T47D (cell line): ENCODE data around the gene TMTC2.

Experiments
- DNase-seq, 2 experiments: peaks; one replicate each; pipeline versions ENCODE4 v3.0.0 to v3.0.0-alpha.2; 2011 to 2012; ENCODE audit warnings: low read depth in 1 of 2, low spot score in 1 of 2
- JUND ChIP-seq: IDR thresholded peaks from 2 replicates; pipeline ENCODE4 v1.6.1; 2012; ENCODE audit warnings: low read depth
- in situ Hi-C: cut with HindIII; loops from 2 replicates; pipeline ENCODE4 v1.10.0; 2016; ENCODE audit warnings: low sequenced_read_pairs, low pct_unique_long_range_greater_than_20kb

TMTC2 gene

DNA sequence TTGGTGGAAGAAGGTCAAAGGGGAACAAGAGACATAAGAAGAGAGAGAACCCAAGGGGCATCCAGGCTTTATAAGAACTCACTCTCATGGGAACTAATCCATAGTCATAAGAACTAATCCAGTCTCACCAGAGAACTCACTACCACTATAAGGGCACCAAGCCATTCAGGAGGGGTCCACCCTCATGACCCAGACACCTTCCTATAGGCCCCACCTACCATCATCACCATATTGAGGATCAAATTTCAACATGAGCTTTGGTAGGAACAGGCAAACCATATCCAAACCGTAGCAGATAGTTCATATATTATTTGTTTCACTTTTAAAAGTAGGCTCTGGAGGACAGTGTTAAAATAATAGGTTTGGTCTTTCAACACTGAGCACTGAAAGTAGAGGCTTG lies 350.1 kb downstream of the TMTC2 start:
- in situ Hi-C loops: no loop called here
- no peak for DNase-seq
- no peak for TF ChIP-seq JUND

DNA sequence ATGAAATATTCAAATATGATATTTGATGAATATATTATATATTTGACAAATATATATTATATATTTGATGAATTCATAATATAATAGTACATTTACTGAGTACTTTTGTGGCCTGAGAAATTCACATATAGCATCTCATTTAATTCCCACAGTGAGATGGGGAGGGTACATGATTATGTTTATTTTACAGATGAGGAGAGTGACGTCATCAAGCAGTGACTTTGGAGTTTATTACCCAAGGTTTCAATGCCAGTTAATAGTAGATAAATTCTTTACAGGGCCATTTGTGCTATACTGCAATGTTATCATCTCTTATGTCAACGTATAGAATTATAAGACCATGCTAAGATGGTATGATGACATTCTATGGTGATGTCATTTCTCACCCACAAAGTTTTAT lies 352.7 kb downstream of the TMTC2 start:
- no peak for TF ChIP-seq JUND
- DNase-seq: no peak
- in situ Hi-C loops: no loop called here

DNA sequence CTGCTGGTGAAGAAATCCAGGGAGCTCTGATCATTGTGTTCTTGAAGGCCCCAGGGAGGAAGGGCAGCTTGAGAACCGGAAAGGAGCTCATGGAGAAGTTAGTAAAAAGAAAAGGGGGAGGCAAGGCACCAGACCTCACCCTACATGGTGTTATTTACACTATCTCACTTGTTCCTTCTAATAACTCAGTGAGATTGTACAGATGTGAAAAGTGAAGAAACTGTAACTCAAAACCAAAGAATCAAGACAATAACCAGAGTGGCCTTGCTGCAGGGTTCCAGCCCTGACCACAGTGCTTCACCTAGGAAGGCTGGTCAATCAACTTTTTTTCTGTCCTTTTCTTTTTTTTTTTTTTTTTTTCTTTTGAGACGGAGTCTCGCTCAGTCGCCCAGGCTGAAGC lies 353.6 kb downstream of the TMTC2 start:
- no peak for DNase-seq
- TF ChIP-seq JUND: no peak
- in situ Hi-C loops: no loop called here

DNA sequence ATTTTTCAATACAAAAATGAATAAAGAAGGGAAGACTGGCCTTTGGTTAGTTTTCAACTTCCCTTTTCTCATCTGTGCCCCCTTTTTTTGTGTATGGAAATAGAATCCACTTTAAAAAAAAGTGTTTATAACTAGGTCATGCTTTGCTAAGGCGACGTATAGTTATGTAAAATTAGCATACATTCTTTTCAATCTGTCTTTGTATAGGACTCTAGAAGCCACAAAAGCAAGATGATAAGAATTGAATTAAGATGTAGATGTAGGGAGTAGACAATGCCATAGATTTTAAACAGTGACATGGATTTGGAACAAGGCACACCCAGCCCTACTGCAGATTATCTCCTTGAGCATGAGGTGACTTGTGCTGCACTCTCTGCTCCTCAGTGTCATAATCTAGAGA lies 354.3 kb downstream of the TMTC2 start:
- DNase-seq: no peak
- no peak for TF ChIP-seq JUND
- in situ Hi-C loops: no loop called here

DNA sequence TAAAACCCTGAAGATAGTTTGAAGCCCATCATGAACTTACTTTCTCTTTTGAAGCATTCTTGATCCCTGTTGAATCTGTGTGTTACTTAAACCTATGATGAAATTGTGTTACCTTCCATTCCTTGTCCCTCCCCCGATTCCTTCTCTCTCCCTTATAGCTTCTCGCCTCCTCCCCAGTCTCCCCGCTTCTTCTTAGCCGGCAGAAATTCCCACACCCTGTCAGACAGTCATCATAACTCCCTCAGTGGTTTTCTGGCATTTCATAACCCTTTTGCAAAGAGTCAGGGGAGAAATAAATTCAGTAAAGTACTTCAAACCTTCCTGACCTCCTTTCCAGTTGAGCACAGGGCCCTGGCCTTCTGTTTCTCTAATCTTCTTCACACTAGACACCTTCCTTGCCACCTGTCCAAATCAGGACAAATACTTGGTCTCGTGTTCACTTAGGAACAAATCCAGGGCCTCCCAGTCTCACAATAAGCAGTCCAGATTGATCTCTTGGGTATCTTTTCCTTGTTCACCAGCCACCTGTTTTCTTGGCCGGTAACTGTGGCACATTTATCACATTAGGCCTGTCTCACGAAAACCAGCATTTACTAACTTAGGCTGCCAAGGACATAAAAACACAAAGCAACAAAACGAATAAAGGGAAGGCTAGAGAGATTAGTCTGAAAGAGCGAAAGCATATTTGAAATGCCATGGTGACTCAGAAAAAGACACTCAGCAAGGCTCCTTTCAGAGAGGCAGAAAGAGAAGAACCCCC lies 355.9 kb downstream of the TMTC2 start:
- in situ Hi-C loops: no loop called here
- TF ChIP-seq JUND: no peak

DNA sequence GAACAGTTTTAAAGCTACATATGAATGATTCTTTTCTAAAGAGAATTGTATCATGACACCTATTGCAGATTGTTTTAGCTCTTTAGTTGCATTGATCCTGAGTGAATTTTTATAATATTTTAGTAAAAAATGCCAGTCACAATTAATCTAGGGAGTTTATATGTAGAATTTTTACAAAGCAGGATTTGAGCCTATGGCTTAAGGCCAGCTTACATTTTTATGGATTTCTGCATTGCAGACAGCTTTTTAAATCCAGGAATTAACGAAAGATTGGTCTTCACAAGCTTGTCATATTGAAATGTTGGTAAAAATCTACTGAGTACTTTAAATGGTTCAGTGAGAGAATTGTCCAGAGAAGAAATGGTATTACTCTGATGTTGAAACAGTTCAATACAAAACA lies 358.0 kb downstream of the TMTC2 start:
- in situ Hi-C loops: no loop called here
- TF ChIP-seq JUND: no peak
- DNase-seq: no peak

More for the DNA sequence above, 355.9 kb downstream of the TMTC2 start:
- DNase-seq: no peak

DNA sequence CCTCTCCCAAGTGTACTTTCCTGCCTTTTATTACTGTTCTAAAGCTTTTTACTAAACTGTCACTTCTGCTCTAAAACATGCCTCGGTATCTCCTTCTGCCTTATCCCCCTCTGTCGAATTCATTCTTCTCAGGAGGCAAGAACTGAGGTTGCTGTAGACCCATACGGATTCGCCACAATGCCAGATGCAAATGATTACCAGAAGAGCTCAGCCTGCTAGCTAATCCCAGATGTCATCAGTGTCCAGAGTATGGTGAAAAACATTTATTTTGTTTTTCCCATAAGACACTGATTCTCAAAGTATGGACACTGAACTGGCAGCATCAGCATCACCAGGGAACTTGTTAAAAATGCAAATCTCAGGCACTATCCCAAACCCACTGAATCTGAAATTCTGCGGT lies 359.3 kb downstream of the TMTC2 start:
- in situ Hi-C loops: no loop called here
- no peak for DNase-seq
- no peak for TF ChIP-seq JUND

DNA sequence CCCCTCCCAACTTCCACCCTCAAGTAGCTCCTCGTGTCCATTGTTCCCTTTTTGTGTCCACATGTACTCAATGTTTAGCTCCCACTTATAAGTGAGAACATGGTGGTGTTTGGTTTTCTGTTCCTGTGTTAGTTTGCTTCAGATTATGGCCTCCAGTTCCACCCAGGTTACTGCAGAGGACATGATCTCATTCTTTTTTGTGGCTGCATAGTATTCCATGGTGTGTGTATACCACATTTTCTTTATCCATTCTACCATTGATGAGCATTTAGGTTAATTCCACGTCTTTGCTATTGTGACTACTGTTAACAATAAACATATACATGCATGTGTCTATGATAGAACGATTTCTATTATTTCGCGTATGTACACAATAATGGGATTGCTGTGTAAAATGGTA lies 362.6 kb downstream of the TMTC2 start:
- no peak for TF ChIP-seq JUND
- in situ Hi-C loops: no loop called here
- DNase-seq: no peak

DNA sequence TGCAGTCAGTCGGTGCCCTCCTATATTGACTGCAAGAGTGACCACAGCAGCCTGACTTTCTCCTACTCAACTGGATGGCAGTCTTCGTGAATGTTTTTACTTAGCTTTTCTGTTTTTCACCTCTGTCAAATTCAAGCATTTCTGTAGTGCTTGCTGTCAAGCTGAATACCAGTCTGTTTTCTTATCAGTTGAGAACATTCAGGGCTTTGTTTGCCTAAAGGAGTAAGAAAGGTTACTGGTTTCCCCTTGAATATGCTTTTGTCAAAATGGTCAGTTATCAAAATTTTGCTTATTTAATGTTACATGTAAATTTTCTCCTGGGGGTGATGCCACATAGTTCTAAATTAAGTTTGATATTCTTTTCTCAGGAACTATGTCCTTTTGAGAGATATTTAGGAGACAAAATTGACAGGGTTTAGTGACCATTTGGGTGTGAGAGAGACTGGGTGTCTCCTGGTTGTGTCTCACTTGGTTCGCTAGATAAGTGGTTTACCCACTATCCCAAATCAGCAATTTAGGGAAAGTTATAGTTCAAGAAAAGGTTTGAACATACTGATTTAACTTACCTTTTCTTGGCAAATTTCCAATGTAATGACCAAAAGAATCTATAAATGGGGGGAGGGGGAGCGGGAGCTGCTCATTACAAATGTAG lies 366.3 kb downstream of the TMTC2 start:
- DNase-seq: no peak
- TF ChIP-seq JUND: no peak
- in situ Hi-C loops: no loop called here

DNA sequence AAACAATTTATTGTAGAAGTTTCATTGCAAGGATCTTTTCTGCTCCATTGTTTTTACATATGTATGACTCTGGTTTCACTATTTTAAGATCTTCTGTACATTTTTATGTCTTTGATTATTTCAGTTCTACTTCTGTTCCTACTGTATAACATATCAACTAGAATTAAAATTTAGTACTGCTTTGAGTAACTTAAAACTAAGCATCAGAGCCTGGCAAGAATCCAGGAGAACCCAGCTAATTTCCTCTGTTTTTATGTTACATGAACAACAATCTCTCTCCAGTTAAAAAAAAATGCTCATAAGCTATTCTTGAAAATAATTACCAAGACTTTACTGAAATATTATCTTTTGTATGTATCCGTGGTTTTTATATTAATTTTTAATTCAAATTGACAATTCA lies 370.7 kb downstream of the TMTC2 start:
- in situ Hi-C loops: no loop called here
- DNase-seq: no peak
- TF ChIP-seq JUND: no peak

DNA sequence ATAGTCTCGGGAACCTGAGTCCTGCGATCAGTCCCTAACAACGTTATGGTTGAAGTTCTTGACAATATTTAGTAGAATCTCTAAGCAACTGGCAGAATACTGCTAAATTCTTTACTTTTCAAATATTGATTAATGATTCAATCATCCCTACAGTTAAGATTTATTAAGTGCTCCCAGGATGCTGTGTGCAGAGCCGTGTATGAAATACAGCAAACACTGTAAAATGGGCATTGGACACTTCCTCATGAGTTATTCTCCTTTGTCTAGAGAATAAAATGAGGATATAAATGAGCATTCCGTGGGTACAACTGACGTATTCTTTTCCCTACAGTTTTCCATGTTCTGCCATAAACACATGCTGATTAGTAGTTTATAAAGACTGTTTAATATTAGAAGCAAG lies 372.4 kb downstream of the TMTC2 start:
- TF ChIP-seq JUND: no peak
- no peak for DNase-seq
- in situ Hi-C loops: no loop called here

DNA sequence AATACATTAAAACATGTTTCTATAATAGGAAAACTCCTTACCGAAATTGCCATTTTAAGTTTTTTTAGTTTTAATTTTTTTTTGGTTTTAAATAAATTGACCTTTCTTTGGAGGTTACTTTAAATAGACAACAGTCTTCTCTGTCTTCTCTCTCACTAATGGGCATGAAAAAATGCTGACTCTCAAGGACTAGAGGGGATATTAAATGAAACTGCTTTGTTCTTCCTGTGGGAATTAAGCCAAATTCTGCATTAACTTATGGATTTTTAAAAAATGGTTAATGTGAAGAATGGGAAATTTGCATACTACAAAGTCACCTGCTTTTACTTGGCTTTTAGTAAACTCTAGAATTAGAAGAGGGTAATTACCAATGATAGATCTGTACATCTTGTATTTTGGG lies 378.9 kb downstream of the TMTC2 start:
- DNase-seq: no peak
- in situ Hi-C loops: no loop called here
- no peak for TF ChIP-seq JUND

DNA sequence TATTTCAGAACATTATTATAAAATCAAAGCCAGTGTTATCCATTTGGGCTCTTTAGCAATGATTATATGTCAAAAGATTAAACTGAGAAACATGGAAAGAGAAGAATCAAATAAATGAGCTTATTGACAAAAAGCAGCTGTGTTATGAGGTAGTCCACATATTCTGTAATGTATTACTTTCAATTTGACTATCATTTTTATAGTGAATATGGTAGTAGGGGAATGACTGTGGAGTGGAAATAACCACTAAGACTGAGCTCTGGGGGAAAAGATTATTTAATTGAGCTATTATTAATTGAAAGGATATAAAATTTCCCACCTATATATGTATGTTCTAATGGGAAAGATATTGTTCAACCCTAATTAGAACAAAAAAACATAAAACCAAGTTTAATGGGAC lies 381.3 kb downstream of the TMTC2 start:
- no peak for TF ChIP-seq JUND
- in situ Hi-C loops: no loop called here
- no peak for DNase-seq

DNA sequence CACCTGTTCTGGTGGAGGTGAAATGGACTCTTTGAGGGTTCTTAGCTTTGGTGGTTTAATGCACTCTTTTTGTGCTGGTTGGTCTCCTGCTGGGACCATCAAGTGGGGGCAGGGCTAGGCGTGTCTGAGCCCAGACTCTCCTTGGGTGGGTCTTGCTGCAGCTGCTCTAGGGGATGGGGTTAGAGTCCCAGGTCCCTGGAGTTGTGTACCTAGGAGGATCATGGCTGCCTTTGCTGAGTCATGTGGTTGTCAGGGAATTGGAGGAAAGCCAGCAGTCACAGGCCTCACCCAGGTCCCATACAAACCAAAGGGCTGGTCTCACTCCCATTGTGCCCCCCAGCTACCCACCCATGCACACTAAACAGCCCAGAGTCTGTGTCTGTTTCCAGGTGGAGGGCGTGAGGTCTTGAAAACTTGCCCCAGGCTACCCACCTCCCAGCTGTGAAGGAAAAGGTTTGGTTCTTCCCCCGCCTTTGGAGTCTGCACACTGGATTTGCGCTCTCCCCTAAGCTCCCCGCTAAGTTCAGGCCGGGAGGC lies 387.7 kb downstream of the TMTC2 start:
- no peak for TF ChIP-seq JUND
- DNase-seq: no peak
- in situ Hi-C loops: no loop called here
